Colon (tissue), 2 donors: ENCODE results near the gene TRIM59.

ENCODE experiments used
- FAIRE-seq: peaks from 2 replicates; lab custom pipeline; 2012; peaks lifted over from hg19 to GRCh38; lab: Jason Lieb, UNC
- donor health status: control.
- donor health status: control.

Gene TRIM59

GRCh38 chr3:160402221-160403027 is 47.2 kb downstream of the TRIM59 start:
- no peak for FAIRE-seq

DNA sequence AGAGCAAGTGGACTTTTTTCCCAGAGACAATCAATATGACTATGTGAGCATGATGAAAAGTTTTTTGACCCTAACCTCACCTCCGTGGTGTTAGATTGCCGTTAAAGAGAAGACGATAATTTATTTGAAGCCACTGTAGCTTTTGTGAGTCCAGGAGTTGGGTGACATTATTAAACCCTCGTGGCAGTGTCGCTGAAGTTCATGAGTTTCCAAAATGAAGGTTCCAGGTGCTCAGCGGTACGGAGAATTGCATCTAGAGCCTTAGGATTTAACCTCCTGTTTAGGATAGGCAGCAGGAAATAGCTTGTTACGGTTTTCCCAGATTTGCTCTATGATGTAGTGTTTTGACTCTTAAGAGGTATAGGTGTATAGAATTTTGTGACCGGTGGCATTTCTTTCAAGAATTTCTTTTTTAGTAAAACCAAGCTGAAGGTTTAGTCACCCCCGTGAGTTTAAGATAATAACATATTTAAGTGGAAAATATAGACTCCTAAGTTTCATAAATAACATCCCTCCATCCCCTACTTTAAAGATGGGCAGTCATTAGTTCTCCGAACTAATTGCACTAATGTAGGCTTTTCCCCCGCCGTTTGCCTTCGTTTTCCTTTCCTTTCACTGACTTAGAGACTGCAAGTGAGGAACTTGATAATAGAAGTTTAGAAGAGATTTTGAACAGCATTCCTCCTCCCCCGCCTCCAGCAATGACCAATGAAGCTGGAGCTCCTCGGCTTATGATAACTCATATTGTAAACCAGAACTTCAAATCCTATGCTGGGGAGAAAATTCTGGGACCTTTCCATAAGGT is 48.1 kb downstream of the TRIM59 start:
- FAIRE-seq, result no peak

DNA sequence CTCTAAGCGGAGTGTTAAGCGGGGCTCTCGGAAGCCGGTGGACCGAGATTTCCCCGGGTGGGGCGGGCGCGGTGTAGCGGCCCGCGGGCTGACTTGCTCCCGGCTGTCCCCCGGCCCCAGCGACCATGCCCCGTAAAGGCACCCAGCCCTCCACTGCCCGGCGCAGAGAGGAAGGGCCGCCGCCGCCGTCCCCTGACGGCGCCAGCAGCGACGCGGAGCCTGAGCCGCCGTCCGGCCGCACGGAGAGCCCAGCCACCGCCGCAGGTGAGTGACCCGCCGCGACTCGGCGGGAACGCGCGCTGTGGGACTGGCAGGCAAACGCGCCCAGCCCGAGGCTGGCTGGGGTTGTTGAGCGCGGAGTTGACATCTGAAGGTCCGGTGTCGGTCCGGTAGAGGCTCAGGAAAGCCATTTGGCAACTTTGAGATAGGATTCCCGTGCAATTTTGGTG is 48.9 kb downstream of the TRIM59 start:
- no peak for FAIRE-seq

DNA sequence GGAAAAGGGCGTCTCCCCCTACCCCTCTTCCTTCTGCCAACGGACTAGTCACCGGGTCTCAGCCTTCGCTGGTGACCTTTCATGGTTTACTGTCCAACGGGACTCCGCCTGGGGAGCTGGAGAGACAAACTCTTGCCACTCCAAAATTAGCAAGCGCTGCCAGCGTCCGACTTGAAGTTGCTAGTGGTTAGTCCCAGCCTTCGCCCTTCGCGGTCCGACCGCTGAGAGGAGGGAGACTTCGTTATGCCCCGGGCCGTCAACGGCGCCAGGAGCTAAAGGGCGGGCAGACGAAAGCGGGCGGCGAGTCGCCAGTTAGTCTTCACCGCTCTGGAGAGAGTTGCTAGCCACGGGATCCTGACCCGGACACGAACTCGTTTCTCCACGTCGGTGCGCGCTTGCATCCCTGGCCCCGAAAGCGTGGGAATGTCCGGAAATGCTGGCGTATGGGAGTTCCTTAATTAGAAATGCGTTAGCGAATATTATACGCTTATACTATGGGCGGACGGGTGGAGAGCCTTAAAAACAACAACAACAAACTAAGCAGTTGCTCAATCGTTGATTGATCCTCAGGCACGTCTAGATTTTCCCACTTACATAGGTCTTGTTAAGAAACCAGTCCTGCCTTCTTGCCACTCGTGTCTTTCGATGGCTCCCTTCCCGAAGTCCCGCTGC is 49.4 kb downstream of the TRIM59 start:
- no peak for FAIRE-seq

- FAIRE-seq, result peak; percentile 36
Measured at GRCh38 chr3:160399125-160400029, 50.2 kb downstream of the TRIM59 start, which contains the start of the genes IFT80 and SMC4. Gene IFT80 (minus strand): TSS chr3:160399225. CDS start chr3:160384600, 14,625 bp downstream. Gene SMC4 (plus strand): TSS chr3:160399650. CDS start chr3:160400827, 1,177 bp downstream.

GRCh38 chr3:160398820-160399124 is 50.8 kb downstream of the TRIM59 start:
- no peak for FAIRE-seq

- no peak for FAIRE-seq
Measured at GRCh38 chr3:160395297-160395696, 54.3 kb downstream of the TRIM59 start.

DNA sequence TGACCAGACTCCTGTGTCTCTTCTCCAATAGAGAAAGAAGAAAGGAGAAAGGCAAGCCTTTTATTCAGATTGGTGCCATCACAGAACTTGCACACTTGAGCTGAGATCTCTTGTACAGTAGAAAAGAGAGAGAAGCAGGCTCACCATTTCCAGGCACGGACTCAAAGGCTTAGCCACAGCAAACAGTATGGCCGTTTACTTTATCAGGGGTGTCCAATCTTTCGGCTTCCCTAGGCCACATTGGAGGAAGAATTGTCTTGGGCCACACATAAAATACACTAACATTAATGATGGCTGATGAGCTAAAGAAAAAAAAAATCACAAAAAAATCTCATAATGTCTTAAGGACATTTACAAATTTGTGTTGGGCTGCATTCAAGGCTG is 55.6 kb downstream of the TRIM59 start:
- no peak for FAIRE-seq

- no peak for FAIRE-seq
Measured at GRCh38 chr3:160393346-160394008, 56.1 kb downstream of the TRIM59 start.

DNA sequence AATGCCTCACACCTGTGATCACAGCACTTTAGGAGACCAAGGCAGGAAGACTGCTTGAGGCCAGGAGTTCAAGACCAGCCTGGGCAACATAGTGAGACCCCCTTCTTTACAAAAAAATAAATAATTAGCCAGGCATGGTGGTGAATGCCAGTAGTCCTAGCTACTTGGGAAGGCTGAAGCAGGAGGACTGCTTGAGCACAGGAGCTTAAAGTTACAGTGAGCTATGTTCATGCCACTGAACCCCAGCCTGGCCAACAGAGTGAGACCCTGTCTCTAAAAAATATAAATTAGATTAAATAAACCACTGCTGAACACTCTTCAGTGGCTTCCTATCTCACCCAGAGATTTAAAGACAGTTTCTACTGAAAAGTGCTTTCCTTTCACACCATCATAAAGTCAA is 56.8 kb downstream of the TRIM59 start:
- no peak for FAIRE-seq

DNA sequence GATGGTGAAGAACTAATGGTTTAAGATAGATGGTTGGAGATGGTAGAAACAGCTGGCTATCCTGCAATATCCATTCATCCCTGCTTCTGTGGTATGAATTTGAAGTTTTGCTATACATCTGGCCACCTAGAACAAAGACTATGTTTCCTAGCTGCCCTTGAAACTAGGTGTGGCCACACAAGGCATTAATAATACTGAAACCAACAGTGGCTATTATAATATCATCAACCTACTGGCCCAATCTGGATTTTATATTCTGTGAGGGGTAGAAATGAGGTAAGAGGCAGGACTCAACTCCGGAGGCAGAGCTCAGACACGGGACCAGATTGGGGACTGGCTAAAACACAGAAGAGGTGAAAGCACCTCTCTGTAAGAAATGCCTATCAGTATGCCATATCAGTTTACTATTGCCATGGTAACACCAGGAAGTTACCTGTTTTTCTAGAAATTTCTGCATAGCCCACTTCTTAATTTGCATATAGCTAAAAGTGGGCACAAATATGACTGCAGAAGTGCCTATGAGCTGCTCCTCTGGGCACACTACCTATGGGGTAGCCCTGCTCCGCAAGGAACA is 58.9 kb downstream of the TRIM59 start:
- FAIRE-seq, result no peak
